CD4-positive, CD25-positive, alpha-beta regulatory T cell (primary cell): ENCODE results near the gene EWSR1. TPM values are rescaled to one million over a fixed set of nuclear protein-coding genes. Genes with fewer than 3 reads are reported as not detected.
"Not testable (repeated sequence)": the region's sequence is repeated elsewhere in the genome, so short reads cannot be mapped to it uniquely, and the experiment has no call there.

Experiments
- ATAC-seq, 2 donors: fragments of 150-1000 bp; cut with Tn5 transposase; one replicate each; pipeline ENCODE4 v1.10.0; 2021; ENCODE audit warnings: low read depth in 2 of 2, moderate number of reproducible peaks in 2 of 2, moderate library complexity in 1 of 2
- DNase-seq, 3 donors: peaks; one replicate each; pipeline versions ENCODE4 v3.0.0 to v3.0.0-alpha.2; 2012 to 2022; ENCODE audit warnings: mixed read lengths in 1 of 3
- H3K27ac ChIP-seq: one replicate; pipeline ENCODE4 v1.7.0; 2013; ENCODE audit warnings: mild to moderate bottlenecking, low read length; ENCODE audit not compliant: insufficient read depth, poor library complexity, severe bottlenecking
- H3K27me3 ChIP-seq: one replicate; pipeline ENCODE4 v1.7.0; 2013; ENCODE audit warnings: low read length; ENCODE audit not compliant: control insufficient read depth, insufficient read depth
- H3K36me3 ChIP-seq: one replicate; pipeline ENCODE4 v1.7.0; 2013; ENCODE audit warnings: mild to moderate bottlenecking, low read length, moderate library complexity; ENCODE audit not compliant: control insufficient read depth, insufficient read depth
- H3K4me1 ChIP-seq: 2 replicates; pipeline ENCODE4 v1.7.0; 2013; ENCODE audit warnings: mild to moderate bottlenecking, low read length; ENCODE audit not compliant: insufficient read depth, control insufficient read depth, poor library complexity, severe bottlenecking
- H3K4me3 ChIP-seq: one replicate; pipeline ENCODE4 v1.7.0; 2013; ENCODE audit warnings: low read depth, mild to moderate bottlenecking, low read length, moderate library complexity
- H3K9me3 ChIP-seq, 2 experiments: 1 replicate in 1 of 2; 2 replicates in 1 of 2; pipeline ENCODE4 v1.7.0; 2013; ENCODE audit warnings: low read length in 2 of 2, mild to moderate bottlenecking in 1 of 2, moderate library complexity in 1 of 2; ENCODE audit not compliant: control insufficient read depth in 2 of 2
- H3K27ac Mint-ChIP-seq, 3 donors: one replicate each; pipeline ENCODE4 v1.8.0; 2020 to 2022; ENCODE audit warnings: mild to moderate bottlenecking in 3 of 3, mixed read lengths in 3 of 3, moderate library complexity in 2 of 3
- H3K27me3 Mint-ChIP-seq: one replicate; pipeline ENCODE4 v1.8.0; 2022; ENCODE audit warnings: mild to moderate bottlenecking, mixed read lengths
- H3K36me3 Mint-ChIP-seq: one replicate; pipeline ENCODE4 v1.8.0; 2020; ENCODE audit warnings: mixed read lengths
- H3K4me1 Mint-ChIP-seq, 4 donors: one replicate each; pipeline ENCODE4 v1.8.0; 2020 to 2022; ENCODE audit warnings: mixed read lengths in 4 of 4, mild to moderate bottlenecking in 1 of 4
- H3K4me3 Mint-ChIP-seq, 4 donors: one replicate each; pipeline ENCODE4 v1.8.0; 2020 to 2022; ENCODE audit warnings: mild to moderate bottlenecking in 4 of 4, mixed read lengths in 4 of 4, moderate library complexity in 3 of 4
- H3K9me3 Mint-ChIP-seq, 7 donors: one replicate each; pipeline ENCODE4 v1.8.0; 2020 to 2022; ENCODE audit warnings: mixed read lengths in 7 of 7, mild to moderate bottlenecking in 3 of 7, moderate library complexity in 2 of 7
- polyA plus RNA-seq, 4 donors: library from polyadenylated mRNA; unstranded; fragments of 300-500 nt; fragmentation: Illumina TruSeq; gene quantifications; one replicate each; pipeline ENCODE4 v1.2.3, GENCODE V29; 2021
- total RNA-seq: library from RNA; stranded (reverse); gene quantifications from one replicate; pipeline ENCODE4 v1.2.3, GENCODE V29; 2022

The EWSR1 gene
- total and polyA plus RNA-seq, 5 donors from 2014 or later = 175 to 338 (median 198) TPM

- H3K4me3 Mint-ChIP-seq = no peak overlapping the region
- peaks cover 6 to 12% of the 10 kb centered on the region in 2 experiments for H3K9me3 ChIP-seq
- no peak overlapping the region for H3K4me3 ChIP-seq
- H3K27me3 ChIP-seq = peaks cover 8% of the 10 kb centered on the region
- no peaks in the 10 kb centered on the region for H3K36me3 ChIP-seq
- no peaks in the 10 kb centered on the region for H3K4me1 ChIP-seq
- H3K4me1 Mint-ChIP-seq = no peaks in the 10 kb centered on the region
- no peak overlapping the region for H3K27ac ChIP-seq
- H3K27me3 Mint-ChIP-seq = peaks cover 22% of the 10 kb centered on the region
- peaks cover 0 to 19% (median 3%) of the 10 kb centered on the region in 7 donors for H3K9me3 Mint-ChIP-seq
- no peak for DNase-seq
- no peak for ATAC-seq
- H3K27ac Mint-ChIP-seq = no peak overlapping the region
- H3K36me3 Mint-ChIP-seq = no peaks in the 10 kb centered on the region
These were observed 23.1 kb upstream of the EWSR1 start for GRCh38 chr22:29244785-29245625.

- Mint-ChIP-seq H3K4me3 (no peak overlapping the region), H3K27ac (peak overlapping the region in 1 of 3 donors; percentile 83), H3K4me1 (no peaks in the 10 kb centered on the region), H3K36me3 (no peaks in the 10 kb centered on the region), H3K27me3 (peaks cover 23% of the 10 kb centered on the region), H3K9me3 (peaks cover 0 to 15% (median under 1%) of the 10 kb centered on the region in 7 donors)
- Histone ChIP-seq H3K27ac (no peak overlapping the region), H3K4me1 (no peaks in the 10 kb centered on the region), H3K36me3 (no peaks in the 10 kb centered on the region), H3K9me3 (peaks cover 6 to 12% of the 10 kb centered on the region in 2 experiments), H3K4me3 (no peak overlapping the region), H3K27me3 (peaks cover 8% of the 10 kb centered on the region)
- ATAC-seq (peak; percentile 83 to 89), DNase-seq (peak; percentile 50 to 64 (median 55))
These were observed 22.3 kb upstream of the EWSR1 start for GRCh38 chr22:29245626-29246385.

GRCh38 chr22:29247891-29248290, 20.2 kb upstream of the EWSR1 start:
- H3K36me3 ChIP-seq, H3K4me1 ChIP-seq, H3K4me1 Mint-ChIP-seq, H3K4me3 Mint-ChIP-seq, H3K9me3 Mint-ChIP-seq, H3K27me3 ChIP-seq, H3K27ac Mint-ChIP-seq, H3K36me3 Mint-ChIP-seq, H3K4me3 ChIP-seq, H3K9me3 ChIP-seq, ATAC-seq, H3K27ac ChIP-seq, DNase-seq: not testable (repeated sequence)
- peaks cover 30% of the 10 kb centered on the region for H3K27me3 Mint-ChIP-seq

GRCh38 chr22:29251265-29251664, 16.8 kb upstream of the EWSR1 start:
- H3K4me1 ChIP-seq = no peaks in the 10 kb centered on the region
- Mint-ChIP-seq H3K4me1 (no peaks in the 10 kb centered on the region), H3K4me3 (no peak overlapping the region), H3K36me3 (no peaks in the 10 kb centered on the region), H3K27ac (no peak overlapping the region), H3K9me3 (no peaks in the 10 kb centered on the region), H3K27me3 (peaks cover 12% of the 10 kb centered on the region)
- no peaks in the 10 kb centered on the region for H3K9me3 ChIP-seq
- H3K36me3 ChIP-seq = no peaks in the 10 kb centered on the region
- ATAC-seq = no peak
- no peak overlapping the region for H3K4me3 ChIP-seq
- no peak overlapping the region for H3K27ac ChIP-seq
- no peaks in the 10 kb centered on the region for H3K27me3 ChIP-seq
- DNase-seq = no peak

GRCh38 chr22:29251981-29252911, 15.8 kb upstream of the EWSR1 start:
- Histone ChIP-seq H3K4me3 (no peak overlapping the region), H3K27ac (no peak overlapping the region), H3K27me3 (no peaks in the 10 kb centered on the region), H3K9me3 (no peaks in the 10 kb centered on the region), H3K36me3 (no peaks in the 10 kb centered on the region), H3K4me1 (no peaks in the 10 kb centered on the region)
- Mint-ChIP-seq H3K27me3 (peaks cover 12% of the 10 kb centered on the region), H3K27ac (no peak overlapping the region), H3K4me3 (peak overlapping the region in 1 of 4 donors; percentile 27), H3K9me3 (no peaks in the 10 kb centered on the region), H3K4me1 (no peaks in the 10 kb centered on the region), H3K36me3 (no peaks in the 10 kb centered on the region)
- ATAC-seq (no peak), DNase-seq (no peak)

- no peak overlapping the region for H3K27ac ChIP-seq
- Mint-ChIP-seq H3K36me3 (no peaks in the 10 kb centered on the region), H3K4me1 (peaks cover 0 to 6% (median 1%) of the 10 kb centered on the region in 4 donors), H3K4me3 (no peak overlapping the region), H3K27ac (no peak overlapping the region), H3K9me3 (no peaks in the 10 kb centered on the region), H3K27me3 (peaks cover 12% of the 10 kb centered on the region)
- no peak for ATAC-seq
- no peak overlapping the region for H3K4me3 ChIP-seq
- no peak for DNase-seq
- no peaks in the 10 kb centered on the region for H3K4me1 ChIP-seq
- H3K27me3 ChIP-seq = no peaks in the 10 kb centered on the region
- no peaks in the 10 kb centered on the region for H3K36me3 ChIP-seq
- H3K9me3 ChIP-seq = no peaks in the 10 kb centered on the region
These were observed 14.3 kb upstream of the EWSR1 start for GRCh38 chr22:29253561-29254285.

- no peak for DNase-seq
- Mint-ChIP-seq H3K4me3 (no peak overlapping the region), H3K36me3 (no peaks in the 10 kb centered on the region), H3K27ac (no peak overlapping the region), H3K9me3 (no peaks in the 10 kb centered on the region), H3K27me3 (peaks cover 12% of the 10 kb centered on the region), H3K4me1 (peaks cover 0 to 6% (median 1%) of the 10 kb centered on the region in 4 donors)
- Histone ChIP-seq H3K4me3 (no peak overlapping the region), H3K9me3 (no peaks in the 10 kb centered on the region), H3K27ac (no peak overlapping the region), H3K27me3 (no peaks in the 10 kb centered on the region), H3K4me1 (no peaks in the 10 kb centered on the region), H3K36me3 (no peaks in the 10 kb centered on the region)
- no peak for ATAC-seq
These were observed 13.8 kb upstream of the EWSR1 start for GRCh38 chr22:29254286-29254660.
